Measurements from ENCODE around the gene ASPSCR1.
"Not testable (repeated sequence)": the region's sequence is repeated elsewhere in the genome, so short reads cannot be mapped to it uniquely, and the experiment has no call there.

Gene ASPSCR1

GRCh38 chr17:81941484-81942166 lies 35.8 kb upstream of the ASPSCR1 start:
- FAIRE-seq, result no peak

GRCh38 chr17:81942167-81942553 lies 35.3 kb upstream of the ASPSCR1 start:
- FAIRE-seq, result no peak

GRCh38 chr17:81944858-81945257 lies 32.6 kb upstream of the ASPSCR1 start:
- FAIRE-seq, result no peak

- FAIRE-seq, result no peak
Measured at GRCh38 chr17:81947189-81947588, 30.2 kb upstream of the ASPSCR1 start, which contains the start of gene MYADML2. MYADML2 (minus strand) TSS chr17:81947233; CDS start chr17:81941741, 5,492 bp downstream.

- no peak for FAIRE-seq
Measured at GRCh38 chr17:81948635-81949378, 28.6 kb upstream of the ASPSCR1 start.

GRCh38 chr17:81950501-81950900 lies 26.9 kb upstream of the ASPSCR1 start:
- no peak for FAIRE-seq

- FAIRE-seq, result no peak
Measured at GRCh38 chr17:81951785-81952684, 25.4 kb upstream of the ASPSCR1 start.

- FAIRE-seq, result no peak
Measured at GRCh38 chr17:81952792-81953228, 24.6 kb upstream of the ASPSCR1 start.

GRCh38 chr17:81953443-81953842 lies 24.0 kb upstream of the ASPSCR1 start:
- not testable (repeated sequence) for FAIRE-seq

- FAIRE-seq, result no peak
Measured at GRCh38 chr17:81954131-81955057, 23.0 kb upstream of the ASPSCR1 start.

- FAIRE-seq, result no peak
Measured at GRCh38 chr17:81955058-81955681, 22.3 kb upstream of the ASPSCR1 start.

- FAIRE-seq, result no peak
Measured at GRCh38 chr17:81955756-81956544, 21.5 kb upstream of the ASPSCR1 start.

- no peak for FAIRE-seq
Measured at GRCh38 chr17:81956607-81957589, 20.5 kb upstream of the ASPSCR1 start.

- no peak for FAIRE-seq
Measured at GRCh38 chr17:81957691-81958432, 19.6 kb upstream of the ASPSCR1 start.

- no peak for FAIRE-seq
Measured at GRCh38 chr17:81958633-81959342, 18.6 kb upstream of the ASPSCR1 start.

- no peak for FAIRE-seq
Measured at GRCh38 chr17:81959362-81960129, 17.9 kb upstream of the ASPSCR1 start.
